Esophagus muscularis mucosa (tissue), 4 donors: ENCODE measurements around the gene CAMLG.

Experiments
- EP300 ChIP-seq: sonication (generic); formaldehyde crosslinking; IDR thresholded peaks from one replicate; pipeline ENCODE4 v1.6.1; 2017; ENCODE audit warnings: antibody characterized with exemption
- POLR2A ChIP-seq: fragments of 450-650 bp; IDR thresholded peaks from one replicate; pipeline ENCODE4 v1.6.1; 2017; ENCODE audit warnings: antibody characterized with exemption, moderate library complexity, mild to moderate bottlenecking, low read depth
- POLR2AphosphoS5 ChIP-seq, 2 donors: sonication (generic); formaldehyde crosslinking; IDR thresholded peaks; one replicate each; pipeline ENCODE4 v1.6.1; 2017; ENCODE audit warnings: antibody characterized with exemption in 2 of 2
- TF ChIP-seq, protein P1 (sequence below), 3 experiments: fragments of 200-600 bp in 2 of 3; fragments of 450-650 bp in 1 of 3; sonication (generic) in 2 of 3; IDR thresholded peaks; one replicate each; pipeline ENCODE4 v1.5.1; 2017 to 2019; ENCODE audit warnings: antibody characterized with exemption in 3 of 3, mild to moderate bottlenecking in 2 of 3, moderate library complexity in 1 of 3

DNA sequence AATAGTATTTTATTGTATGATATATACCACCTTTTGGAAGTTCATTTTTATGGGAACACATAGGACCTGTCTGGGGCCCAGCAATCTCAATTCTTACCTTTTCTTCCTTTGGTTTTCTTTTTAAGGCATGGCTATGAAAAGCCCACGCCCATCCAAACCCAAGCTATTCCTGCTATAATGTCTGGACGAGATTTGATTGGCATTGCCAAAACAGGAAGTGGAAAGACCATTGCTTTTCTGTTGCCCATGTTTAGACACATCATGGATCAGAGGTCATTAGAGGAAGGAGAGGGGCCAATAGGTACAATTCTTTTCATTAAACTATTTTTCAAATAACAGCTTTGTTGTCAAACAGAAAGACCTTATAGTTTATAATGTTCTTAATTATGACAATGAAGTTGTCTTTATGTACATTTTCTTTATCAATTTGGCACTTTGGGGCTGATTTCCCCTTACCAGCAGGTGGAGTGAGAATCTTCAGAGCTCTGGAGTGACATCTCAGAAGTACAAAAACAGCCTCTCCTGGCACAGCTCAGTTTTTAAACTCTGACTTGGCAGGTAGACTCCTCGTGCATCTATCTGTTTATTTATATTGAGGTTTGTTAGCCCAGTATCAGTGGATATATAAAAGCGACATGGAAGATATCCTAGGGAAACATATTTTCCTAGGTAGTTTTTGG is 46.0 kb downstream of the CAMLG start:
- TF ChIP-seq POLR2AphosphoS5 (IDR thresholded peaks at IDR 0.05) (no peak), EP300 (no peak), POLR2A (no peak)
- TF ChIP-seq, protein P1, sequence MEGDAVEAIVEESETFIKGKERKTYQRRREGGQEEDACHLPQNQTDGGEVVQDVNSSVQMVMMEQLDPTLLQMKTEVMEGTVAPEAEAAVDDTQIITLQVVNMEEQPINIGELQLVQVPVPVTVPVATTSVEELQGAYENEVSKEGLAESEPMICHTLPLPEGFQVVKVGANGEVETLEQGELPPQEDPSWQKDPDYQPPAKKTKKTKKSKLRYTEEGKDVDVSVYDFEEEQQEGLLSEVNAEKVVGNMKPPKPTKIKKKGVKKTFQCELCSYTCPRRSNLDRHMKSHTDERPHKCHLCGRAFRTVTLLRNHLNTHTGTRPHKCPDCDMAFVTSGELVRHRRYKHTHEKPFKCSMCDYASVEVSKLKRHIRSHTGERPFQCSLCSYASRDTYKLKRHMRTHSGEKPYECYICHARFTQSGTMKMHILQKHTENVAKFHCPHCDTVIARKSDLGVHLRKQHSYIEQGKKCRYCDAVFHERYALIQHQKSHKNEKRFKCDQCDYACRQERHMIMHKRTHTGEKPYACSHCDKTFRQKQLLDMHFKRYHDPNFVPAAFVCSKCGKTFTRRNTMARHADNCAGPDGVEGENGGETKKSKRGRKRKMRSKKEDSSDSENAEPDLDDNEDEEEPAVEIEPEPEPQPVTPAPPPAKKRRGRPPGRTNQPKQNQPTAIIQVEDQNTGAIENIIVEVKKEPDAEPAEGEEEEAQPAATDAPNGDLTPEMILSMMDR (IDR thresholded peaks at IDR 0.05) = peak; percentile 14 to 36 (median 34)
